ENCODE measurements around the gene HOXA10.

The HOXA10 gene

DNA sequence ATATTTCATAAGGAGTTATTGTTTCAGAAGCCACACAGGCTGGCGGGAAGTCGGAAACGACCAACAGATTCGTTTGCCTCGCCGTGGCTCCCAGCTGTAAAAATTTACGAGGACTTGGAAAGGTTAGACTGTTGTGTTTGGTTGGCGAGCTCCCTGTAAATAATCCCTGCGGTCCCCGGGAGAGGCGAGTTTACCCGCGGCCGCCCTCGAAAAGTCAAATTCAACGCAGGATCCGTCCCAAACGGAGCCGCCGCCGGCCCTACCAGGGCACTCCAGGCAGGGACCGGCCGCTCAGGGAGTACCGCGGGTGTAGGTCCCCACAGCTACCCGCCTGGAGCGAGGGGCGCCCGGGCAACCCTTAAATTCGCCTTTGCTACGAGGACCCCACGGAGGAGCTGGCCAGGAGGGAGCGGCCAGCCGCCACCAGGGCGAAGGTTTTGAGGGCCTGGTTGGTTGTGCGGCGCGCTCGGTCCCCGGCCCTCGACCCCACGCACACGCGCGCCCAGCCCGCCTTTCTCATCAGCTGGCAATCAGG is 8.1 kb downstream of the HOXA10 start:
- DNase-seq (ENCODE audit: low spot score) = no peak

- DNase-seq (ENCODE audit: low spot score) = no peak
Observed at GRCh38 chr7:27165089-27165995, 8.8 kb downstream of the HOXA10 start, which contains the start of gene HOXA9. HOXA9 (minus strand) TSS chr7:27165537; CDS start chr7:27165457, 80 bp downstream.

DNA sequence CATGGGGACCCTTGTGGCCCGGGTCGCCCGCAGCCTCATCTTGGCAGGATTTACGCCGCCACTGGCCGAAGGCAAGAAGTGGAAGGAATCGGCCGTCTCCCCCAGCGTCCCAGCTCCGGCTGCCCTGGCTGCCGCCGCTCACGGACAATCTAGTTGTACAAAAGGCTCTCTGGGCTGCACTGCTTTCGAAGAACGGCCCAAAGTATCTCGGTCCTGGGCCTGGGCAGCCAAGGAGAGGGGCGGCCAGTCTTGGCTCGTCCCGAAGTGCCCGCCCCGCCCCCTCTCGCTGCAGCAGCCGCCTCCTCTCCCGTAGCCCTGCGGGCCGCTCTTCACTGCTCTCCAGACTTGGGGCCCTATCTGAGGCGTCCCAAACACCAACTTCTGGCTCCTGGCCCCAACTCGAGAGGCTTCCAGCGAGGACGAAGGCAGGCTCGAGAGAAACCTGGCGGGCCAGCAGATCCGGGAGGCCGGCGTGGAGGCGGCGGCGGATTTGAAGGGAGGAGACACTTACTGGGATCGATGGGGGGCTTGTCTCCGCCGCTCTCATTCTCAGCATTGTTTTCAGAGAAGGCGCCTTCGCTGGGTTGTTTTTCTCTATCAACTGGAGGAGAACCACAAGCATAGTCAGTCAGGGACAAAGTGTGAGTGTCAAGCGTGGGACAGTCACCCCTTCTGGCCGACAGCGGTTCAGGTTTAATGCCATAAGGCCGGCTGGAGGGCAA is 9.6 kb downstream of the HOXA10 start:
- no peak for DNase-seq (ENCODE audit: low spot score)

GRCh38 chr7:27164045-27164366 is 10.1 kb downstream of the HOXA10 start:
- no peak for DNase-seq (ENCODE audit: low spot score)

DNA sequence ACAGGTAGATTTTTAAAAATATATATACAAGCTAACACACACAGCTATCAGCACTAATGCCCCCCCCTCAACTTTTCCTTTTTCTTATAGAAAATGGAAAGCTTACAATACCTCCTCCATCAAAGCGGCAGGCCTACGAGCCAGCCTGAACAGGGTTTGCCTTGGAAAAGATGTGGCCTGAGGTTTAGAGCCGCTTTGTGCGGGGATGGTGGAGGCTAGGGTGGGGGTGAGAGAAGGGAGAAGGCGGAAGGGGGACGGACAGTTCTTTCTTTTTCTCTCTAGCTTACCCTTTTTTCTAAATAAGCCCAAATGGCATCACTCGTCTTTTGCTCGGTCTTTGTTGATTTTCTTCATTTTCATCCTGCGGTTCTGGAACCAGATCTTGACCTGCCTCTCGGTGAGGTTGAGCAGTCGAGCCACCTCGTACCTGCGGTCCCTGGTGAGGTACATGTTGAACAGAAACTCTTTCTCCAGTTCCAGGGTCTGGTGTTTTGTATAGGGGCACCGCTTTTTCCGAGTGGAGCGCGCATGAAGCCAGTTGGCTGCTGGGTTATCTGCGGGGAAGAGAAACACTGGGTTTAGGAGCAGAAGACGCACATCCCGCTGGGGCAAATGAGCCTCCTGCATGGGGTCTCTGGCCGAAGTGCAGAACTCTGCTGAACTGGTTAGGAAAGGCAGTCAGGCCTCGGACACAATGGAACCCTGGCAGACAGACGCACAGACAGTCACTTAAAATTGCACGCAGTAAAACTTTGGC is 10.7 kb downstream of the HOXA10 start:
- DNase-seq (ENCODE audit: low spot score) = no peak

- no peak for DNase-seq (ENCODE audit: low spot score)
Observed at GRCh38 chr7:27162561-27163287, 11.4 kb downstream of the HOXA10 start.

GRCh38 chr7:27161721-27162560 is 12.2 kb downstream of the HOXA10 start:
- DNase-seq (ENCODE audit: low spot score) = no peak

GRCh38 chr7:27161214-27161720 is 12.9 kb downstream of the HOXA10 start:
- no peak for DNase-seq (ENCODE audit: low spot score)

DNA sequence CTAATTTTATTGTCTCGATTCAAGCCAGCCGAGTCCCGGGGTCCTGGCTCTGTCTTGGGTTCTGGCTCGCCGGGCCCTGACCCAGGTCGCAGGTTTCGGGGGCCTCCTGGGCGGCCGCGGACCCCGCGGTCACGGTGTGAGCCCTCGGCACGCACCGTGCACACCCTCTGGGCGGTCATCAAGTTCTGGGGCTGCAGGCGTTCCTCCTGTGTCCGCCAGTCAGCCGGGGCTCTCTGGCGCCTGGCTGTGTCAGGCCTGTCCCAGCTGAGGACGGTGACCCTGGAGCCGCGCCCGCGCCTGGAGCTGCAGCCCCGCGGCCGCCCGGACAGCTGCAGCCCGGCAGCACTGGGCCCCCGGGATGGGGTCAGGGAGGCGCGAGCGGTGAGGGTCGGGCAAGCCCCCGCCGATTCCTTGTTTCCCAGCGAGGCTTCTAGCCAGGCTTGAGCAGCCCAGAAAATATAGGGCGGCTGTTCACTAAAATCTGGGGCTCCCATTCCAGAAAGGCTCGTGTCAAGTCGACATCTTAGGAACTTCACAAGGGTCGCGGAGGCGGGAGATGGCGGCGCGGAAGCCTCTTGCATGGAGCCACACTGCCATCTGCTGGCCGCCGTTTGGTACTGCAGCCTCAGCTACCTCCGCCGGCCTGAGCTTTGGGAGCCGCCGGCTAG is 13.4 kb downstream of the HOXA10 start:
- peak; percentile 87 for DNase-seq (ENCODE audit: low spot score)

GRCh38 chr7:27160145-27160545 is 14.0 kb downstream of the HOXA10 start:
- no peak for DNase-seq (ENCODE audit: low spot score)

- DNase-seq (ENCODE audit: low spot score) = no peak
Observed at GRCh38 chr7:27159266-27160144, 14.6 kb downstream of the HOXA10 start.

DNA sequence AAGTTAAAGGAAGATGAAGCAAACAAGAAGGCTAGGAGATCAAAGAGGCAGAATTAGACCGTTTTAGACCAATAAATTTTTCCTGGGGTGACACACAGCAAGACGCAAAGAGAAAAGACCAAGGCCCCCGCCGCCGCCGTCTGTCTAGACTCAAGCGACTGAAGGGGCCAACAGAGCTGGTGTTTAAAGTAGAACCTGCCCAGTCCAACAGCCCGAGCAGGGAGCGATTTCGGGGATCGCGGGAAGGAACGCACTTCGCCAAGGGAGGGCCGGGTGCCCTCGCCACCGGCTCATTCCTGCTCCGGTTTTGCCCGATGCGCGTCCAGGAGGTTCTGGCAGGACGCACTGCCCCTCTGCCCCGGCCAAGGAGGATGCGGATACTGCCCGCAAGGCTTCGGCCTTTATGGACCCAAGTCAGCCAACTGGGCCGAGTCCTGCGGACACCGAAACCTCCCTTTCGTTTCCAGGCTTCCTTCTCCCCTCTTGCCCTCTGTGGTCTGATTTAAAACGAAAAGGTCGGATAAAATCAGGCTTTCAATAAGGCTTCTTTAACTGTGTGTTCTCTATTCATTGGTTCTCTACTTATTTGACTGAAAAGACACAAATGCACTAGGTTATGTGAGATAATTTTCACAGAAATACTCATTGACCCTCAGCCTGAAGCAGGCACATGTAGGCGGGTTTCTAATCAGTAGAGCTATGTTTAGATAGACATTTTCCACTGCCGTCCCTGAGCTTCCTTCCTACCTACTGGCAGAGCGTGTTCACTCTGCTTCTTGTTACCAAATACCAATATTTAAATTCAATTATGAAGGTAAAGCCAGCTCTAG is 15.5 kb downstream of the HOXA10 start:
- DNase-seq (ENCODE audit: low spot score) = no peak

GRCh38 chr7:27157702-27158431 is 16.3 kb downstream of the HOXA10 start:
- DNase-seq (ENCODE audit: low spot score) = no peak

GRCh38 chr7:27156916-27157701 is 17.0 kb downstream of the HOXA10 start:
- no peak for DNase-seq (ENCODE audit: low spot score)

- DNase-seq (ENCODE audit: low spot score) = no peak
Observed at GRCh38 chr7:27156508-27156898, 17.6 kb downstream of the HOXA10 start, which contains the start of gene HOXA7. HOXA7 (minus strand) TSS chr7:27156675; CDS start chr7:27156545, 130 bp downstream.

DNA sequence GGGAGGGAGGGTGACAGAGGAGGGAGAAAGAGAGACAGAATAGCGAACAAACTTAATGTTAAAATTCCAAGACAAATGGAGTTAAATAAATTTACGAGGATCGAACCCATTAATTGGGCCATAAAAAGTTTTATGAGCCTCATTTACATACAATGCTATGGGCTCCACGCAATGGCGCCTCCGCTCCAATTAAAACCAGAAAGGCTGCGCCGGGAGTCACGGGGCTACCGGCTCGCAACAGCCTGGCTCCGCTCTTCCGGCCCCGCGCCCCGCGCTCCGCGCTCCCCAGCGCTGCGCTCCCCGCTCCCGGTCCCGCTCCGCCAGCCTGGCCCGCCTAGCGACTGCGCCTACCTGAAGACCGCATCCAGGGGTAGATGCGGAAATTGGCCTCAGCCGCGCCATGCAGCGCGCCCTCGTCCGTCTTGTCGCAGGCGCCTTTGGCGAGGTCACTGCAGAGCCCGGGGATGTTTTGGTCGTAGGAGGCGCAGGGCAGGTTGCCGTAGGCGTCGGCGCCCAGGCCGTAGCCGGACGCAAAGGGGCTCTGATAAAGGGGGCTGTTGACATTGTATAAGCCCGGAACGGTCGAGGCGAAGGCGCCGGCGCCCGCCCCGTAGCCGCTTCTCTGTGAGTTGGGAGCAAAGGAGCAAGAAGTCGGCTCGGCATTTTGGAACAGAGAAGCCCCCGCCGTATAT is 18.2 kb downstream of the HOXA10 start:
- DNase-seq (ENCODE audit: low spot score) = no peak
